SK-N-SH (cell line): ENCODE data around the gene MAPK8IP3.

Experiments
- EZH2phosphoT487 ChIP-seq: fragments of 200-600 bp; sonication (generic); IDR thresholded peaks from 2 replicates; pipeline ENCODE4 v1.6.1; 2017; ENCODE audit warnings: low read depth, mixed run types, mild to moderate bottlenecking, antibody characterized with exemption, moderate library complexity, borderline replicate concordance
- POLR2AphosphoS5 ChIP-seq: IDR thresholded peaks from 2 replicates; pipeline ENCODE4 v1.6.1; 2012; ENCODE audit warnings: low read depth, low read length
- RAD21 ChIP-seq: IDR thresholded peaks from 2 replicates; pipeline ENCODE4 v1.6.1; 2012; ENCODE audit warnings: mild to moderate bottlenecking, low read length
- SIN3A ChIP-seq: IDR thresholded peaks from 2 replicates; pipeline ENCODE4 v1.6.1; 2012; ENCODE audit warnings: low read depth, mild to moderate bottlenecking, low read length, moderate library complexity, borderline replicate concordance
- YY1 ChIP-seq: IDR thresholded peaks from 2 replicates; pipeline ENCODE4 v1.4.0; 2012; ENCODE audit warnings: low read depth, mild to moderate bottlenecking
- TF ChIP-seq, protein P1 (sequence below): fragments of 200-600 bp; sonication (generic); IDR thresholded peaks from 2 replicates; pipeline ENCODE4 v1.6.1; 2017; ENCODE audit warnings: antibody characterized with exemption, mild to moderate bottlenecking, moderate library complexity
- TF ChIP-seq, protein P2 (sequence below): IDR thresholded peaks from 2 replicates; pipeline ENCODE4 v1.4.0; 2012; ENCODE audit warnings: low read depth, borderline replicate concordance
- TF ChIP-seq, protein P3 (sequence below): IDR thresholded peaks from 2 replicates; pipeline ENCODE4 v1.4.0; 2012; ENCODE audit warnings: low read depth

DNA sequence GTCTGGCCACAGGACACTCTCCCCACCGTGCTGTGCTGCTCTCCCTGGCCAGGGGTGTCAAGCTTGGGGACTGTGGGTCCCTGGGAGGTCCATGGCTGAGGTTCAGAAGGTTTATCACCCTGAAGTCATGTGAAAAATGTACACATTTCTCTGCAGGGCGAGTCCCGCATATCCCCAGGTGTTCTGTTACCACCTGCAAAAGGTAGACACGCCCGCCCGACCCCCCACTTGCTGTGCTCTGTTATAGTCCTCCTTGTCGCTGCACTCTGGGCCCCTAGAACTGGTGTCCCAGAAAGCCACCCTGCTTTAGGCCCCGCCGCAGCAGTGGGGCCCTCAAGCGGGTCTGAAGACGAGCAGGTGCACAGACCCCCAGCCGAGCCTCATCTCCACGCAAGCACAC lies 16.1 kb upstream of the MAPK8IP3 start:
- TF ChIP-seq, protein P1, sequence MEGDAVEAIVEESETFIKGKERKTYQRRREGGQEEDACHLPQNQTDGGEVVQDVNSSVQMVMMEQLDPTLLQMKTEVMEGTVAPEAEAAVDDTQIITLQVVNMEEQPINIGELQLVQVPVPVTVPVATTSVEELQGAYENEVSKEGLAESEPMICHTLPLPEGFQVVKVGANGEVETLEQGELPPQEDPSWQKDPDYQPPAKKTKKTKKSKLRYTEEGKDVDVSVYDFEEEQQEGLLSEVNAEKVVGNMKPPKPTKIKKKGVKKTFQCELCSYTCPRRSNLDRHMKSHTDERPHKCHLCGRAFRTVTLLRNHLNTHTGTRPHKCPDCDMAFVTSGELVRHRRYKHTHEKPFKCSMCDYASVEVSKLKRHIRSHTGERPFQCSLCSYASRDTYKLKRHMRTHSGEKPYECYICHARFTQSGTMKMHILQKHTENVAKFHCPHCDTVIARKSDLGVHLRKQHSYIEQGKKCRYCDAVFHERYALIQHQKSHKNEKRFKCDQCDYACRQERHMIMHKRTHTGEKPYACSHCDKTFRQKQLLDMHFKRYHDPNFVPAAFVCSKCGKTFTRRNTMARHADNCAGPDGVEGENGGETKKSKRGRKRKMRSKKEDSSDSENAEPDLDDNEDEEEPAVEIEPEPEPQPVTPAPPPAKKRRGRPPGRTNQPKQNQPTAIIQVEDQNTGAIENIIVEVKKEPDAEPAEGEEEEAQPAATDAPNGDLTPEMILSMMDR = no peak
- TF ChIP-seq RAD21 (no peak), YY1 (no peak), POLR2AphosphoS5 (no peak), EZH2phosphoT487 (no peak), SIN3A (no peak)
- TF ChIP-seq, protein P2, sequence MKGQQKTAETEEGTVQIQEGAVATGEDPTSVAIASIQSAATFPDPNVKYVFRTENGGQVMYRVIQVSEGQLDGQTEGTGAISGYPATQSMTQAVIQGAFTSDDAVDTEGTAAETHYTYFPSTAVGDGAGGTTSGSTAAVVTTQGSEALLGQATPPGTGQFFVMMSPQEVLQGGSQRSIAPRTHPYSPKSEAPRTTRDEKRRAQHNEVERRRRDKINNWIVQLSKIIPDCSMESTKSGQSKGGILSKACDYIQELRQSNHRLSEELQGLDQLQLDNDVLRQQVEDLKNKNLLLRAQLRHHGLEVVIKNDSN = no peak
- TF ChIP-seq, protein P3, sequence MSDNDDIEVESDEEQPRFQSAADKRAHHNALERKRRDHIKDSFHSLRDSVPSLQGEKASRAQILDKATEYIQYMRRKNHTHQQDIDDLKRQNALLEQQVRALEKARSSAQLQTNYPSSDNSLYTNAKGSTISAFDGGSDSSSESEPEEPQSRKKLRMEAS = no peak
